Suprapubic skin (tissue), 3 donors: ENCODE measurements around the gene FHOD3.

ENCODE experiments used
- CTCF ChIP-seq, 2 donors: fragments of 200-600 bp in 1 of 2; fragments of 450-650 bp in 1 of 2; sonication (generic) in 1 of 2; IDR thresholded peaks; one replicate each; pipeline ENCODE4 v1.5.1; 2016 to 2019; ENCODE audit warnings: antibody characterized with exemption in 2 of 2, mild to moderate bottlenecking in 1 of 2, moderate library complexity in 1 of 2
- POLR2AphosphoS5 ChIP-seq, 3 donors: sonication (generic); formaldehyde crosslinking; IDR thresholded peaks; one replicate each; pipeline ENCODE4 v1.6.1; 2017; ENCODE audit warnings: antibody characterized with exemption in 3 of 3

- no peak for TF ChIP-seq CTCF (IDR thresholded peaks at IDR 0.05)
- no peak for TF ChIP-seq POLR2AphosphoS5 (IDR thresholded peaks at IDR 0.05)
Observed at GRCh38 chr18:36817039-36817438, 519.5 kb downstream of the FHOD3 start.
